ENCODE data around the gene IL33. TPM values are rescaled to one million over a fixed set of nuclear protein-coding genes. Genes with fewer than 3 reads are reported as not detected.

IL33 gene
- total RNA-seq, 1 donor from 2014 or later = 0.84 TPM

GRCh38 chr9:6212722-6213375, 2.8 kb upstream of the IL33 start:
- no peak for DNase-seq (ENCODE audit: low read depth)
- no peaks in the 10 kb centered on the region for H3K27me3 ChIP-seq (ENCODE audit: control insufficient read depth, insufficient read depth, low read length)
- TF ChIP-seq CTCF (IDR thresholded peaks at IDR 0.05; ENCODE audit: insufficient read depth, low read length, poor library complexity, severe bottlenecking) = no peak
- H3K4me3 ChIP-seq (ENCODE audit: low read depth, low read length) = no peak overlapping the region
- H3K36me3 ChIP-seq (ENCODE audit: control insufficient read depth, insufficient read depth, low read length) = no peaks in the 10 kb centered on the region

GRCh38 chr9:6214434-6214833, 1.2 kb upstream of the IL33 start:
- TF ChIP-seq CTCF (IDR thresholded peaks at IDR 0.05; ENCODE audit: insufficient read depth, low read length, poor library complexity, severe bottlenecking) = no peak
- H3K4me3 ChIP-seq (ENCODE audit: low read depth, low read length) = no peak overlapping the region
- no peaks in the 10 kb centered on the region for H3K36me3 ChIP-seq (ENCODE audit: control insufficient read depth, insufficient read depth, low read length)
- H3K27me3 ChIP-seq (ENCODE audit: control insufficient read depth, insufficient read depth, low read length) = no peaks in the 10 kb centered on the region
- no peak for DNase-seq (ENCODE audit: low read depth)

- no peak for TF ChIP-seq CTCF (IDR thresholded peaks at IDR 0.05; ENCODE audit: insufficient read depth, low read length, poor library complexity, severe bottlenecking)
- Histone ChIP-seq H3K4me3 (ENCODE audit: low read depth, low read length) (no peak overlapping the region), H3K27me3 (ENCODE audit: control insufficient read depth, insufficient read depth, low read length) (no peaks in the 10 kb centered on the region), H3K36me3 (ENCODE audit: control insufficient read depth, insufficient read depth, low read length) (no peaks in the 10 kb centered on the region)
- no peak for DNase-seq (ENCODE audit: low read depth)
These were observed 704 bp upstream of the IL33 start for GRCh38 chr9:6214903-6215302.

DNA sequence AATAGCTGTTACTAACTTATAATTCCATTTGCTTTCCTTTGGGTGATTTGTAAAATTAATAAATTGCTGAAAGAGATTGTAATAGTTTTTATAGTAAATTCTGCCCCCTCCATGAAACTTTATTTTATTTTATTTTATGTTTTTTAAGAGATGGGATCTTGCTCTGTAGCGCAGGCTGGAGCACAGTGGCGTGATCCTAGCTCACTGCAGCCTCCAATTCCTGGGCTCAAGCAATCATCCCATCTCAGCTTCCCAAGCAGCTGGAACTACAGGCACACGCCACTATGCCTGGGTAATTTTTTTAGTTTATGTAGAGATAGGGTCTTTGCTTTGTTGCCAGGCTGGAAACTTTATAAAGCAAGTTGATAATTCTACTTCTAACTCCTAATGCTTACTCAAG, 395 bp downstream of the IL33 start:
- DNase-seq (ENCODE audit: low read depth) = no peak
- H3K4me3 ChIP-seq (ENCODE audit: low read depth, low read length) = no peak overlapping the region
- no peak for TF ChIP-seq CTCF (IDR thresholded peaks at IDR 0.05; ENCODE audit: insufficient read depth, low read length, poor library complexity, severe bottlenecking)

DNA sequence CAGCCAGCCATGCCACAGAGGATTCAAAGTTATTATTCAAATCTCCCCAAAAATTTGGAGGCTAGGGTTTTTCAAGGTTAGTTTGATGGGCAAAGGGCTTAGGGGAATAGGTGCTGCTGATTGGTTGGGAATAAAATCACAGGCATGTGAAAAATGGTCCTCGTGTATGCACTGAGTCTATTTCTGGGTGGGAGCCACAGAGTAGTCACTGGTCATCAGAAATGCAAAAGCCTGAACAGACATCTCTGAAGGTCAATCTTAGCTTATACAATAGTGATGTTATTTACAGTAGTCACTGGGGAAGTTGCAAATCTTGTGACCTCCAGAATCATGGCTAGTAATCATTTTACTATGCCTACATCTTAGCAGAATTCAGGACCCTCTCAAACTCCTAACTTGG, 1.3 kb downstream of the IL33 start:
- no peaks in the 10 kb centered on the region for H3K36me3 ChIP-seq (ENCODE audit: control insufficient read depth, insufficient read depth, low read length)
- DNase-seq (ENCODE audit: low read depth) = no peak
- no peaks in the 10 kb centered on the region for H3K27me3 ChIP-seq (ENCODE audit: control insufficient read depth, insufficient read depth, low read length)
- TF ChIP-seq CTCF (IDR thresholded peaks at IDR 0.05; ENCODE audit: insufficient read depth, low read length, poor library complexity, severe bottlenecking) = no peak
- no peak overlapping the region for H3K4me3 ChIP-seq (ENCODE audit: low read depth, low read length)

More for the DNA sequence above, 395 bp downstream of the IL33 start:
- Histone ChIP-seq H3K27me3 (ENCODE audit: control insufficient read depth, insufficient read depth, low read length) (no peaks in the 10 kb centered on the region), H3K36me3 (ENCODE audit: control insufficient read depth, insufficient read depth, low read length) (no peaks in the 10 kb centered on the region)

DNA sequence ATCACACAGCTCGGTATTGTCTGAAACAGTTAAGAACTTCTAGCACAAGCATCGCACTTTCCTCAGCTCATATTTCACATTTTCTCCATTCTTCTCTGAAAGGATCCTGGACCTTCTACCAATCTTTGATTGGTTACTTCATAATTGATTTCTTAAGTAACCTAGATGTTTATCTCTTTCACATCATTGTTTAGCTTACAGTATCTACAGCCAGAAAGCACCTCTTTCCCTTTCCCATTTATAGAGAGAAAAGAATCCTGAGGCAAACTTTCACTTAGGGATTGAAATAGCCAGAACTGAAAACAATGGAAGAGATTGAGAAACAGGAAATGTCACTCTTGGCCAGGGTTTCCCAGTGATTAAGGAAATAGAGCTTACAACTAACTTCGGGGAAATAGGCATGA, 2.5 kb downstream of the IL33 start:
- peak; percentile 14 for DNase-seq (ENCODE audit: low read depth)
- Histone ChIP-seq H3K4me3 (ENCODE audit: low read depth, low read length) (no peak overlapping the region), H3K36me3 (ENCODE audit: control insufficient read depth, insufficient read depth, low read length) (no peaks in the 10 kb centered on the region), H3K27me3 (ENCODE audit: control insufficient read depth, insufficient read depth, low read length) (no peaks in the 10 kb centered on the region)
- no peak for TF ChIP-seq CTCF (IDR thresholded peaks at IDR 0.05; ENCODE audit: insufficient read depth, low read length, poor library complexity, severe bottlenecking)
